Measurements from ENCODE around the gene IYD.
"Not testable (repeated sequence)": the region's sequence is repeated elsewhere in the genome, so short reads cannot be mapped to it uniquely, and the experiment has no call there.

The IYD gene

DNA sequence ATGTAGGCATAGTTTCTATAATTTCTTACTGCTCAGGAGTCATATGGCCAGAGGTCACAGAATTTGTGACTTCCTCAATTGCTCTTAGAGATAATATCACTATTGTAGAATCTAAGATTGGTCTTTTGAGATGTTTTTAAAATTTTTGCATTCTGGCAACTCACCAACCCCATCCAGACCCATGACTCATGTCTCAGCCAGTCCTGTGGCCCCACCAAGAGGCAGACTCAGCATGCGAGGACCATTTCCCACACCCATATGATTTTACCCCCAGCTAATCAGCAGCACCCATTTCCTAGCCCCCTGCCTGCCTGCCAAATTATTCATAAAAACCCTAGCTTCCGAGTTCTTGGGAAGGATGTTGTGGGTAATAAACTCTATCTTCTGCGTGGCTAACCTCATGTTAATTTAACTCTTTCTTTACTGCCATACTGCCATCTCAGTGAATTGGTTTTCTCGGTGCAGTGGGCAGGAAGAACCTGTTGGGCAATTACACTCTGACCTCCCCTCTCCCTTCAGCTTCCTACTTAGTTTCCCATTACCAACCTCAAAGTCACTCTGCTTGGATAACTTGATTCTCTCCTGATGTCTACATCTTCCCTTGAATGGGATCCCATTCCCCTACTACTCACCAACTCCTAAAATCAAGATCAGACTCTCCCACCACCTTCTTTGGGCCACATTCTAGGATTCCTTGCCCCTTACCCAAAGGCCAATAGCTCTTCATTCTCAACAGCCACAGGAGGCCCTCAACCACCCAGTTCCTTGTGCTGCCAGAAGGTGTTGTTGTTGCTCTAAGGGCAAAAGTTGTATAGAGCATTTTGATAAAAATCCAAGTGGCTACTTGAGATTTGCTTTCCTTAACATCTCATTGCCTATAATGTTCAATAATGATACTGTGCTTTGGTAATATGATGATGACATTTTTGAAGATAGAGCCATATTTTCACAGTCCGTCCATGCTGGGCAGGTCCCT is 16.2 kb upstream of the IYD start:
- DNase-seq: no peak

GRCh38 chr6:150353445-150353844 is 15.4 kb upstream of the IYD start:
- no peak for DNase-seq

DNA sequence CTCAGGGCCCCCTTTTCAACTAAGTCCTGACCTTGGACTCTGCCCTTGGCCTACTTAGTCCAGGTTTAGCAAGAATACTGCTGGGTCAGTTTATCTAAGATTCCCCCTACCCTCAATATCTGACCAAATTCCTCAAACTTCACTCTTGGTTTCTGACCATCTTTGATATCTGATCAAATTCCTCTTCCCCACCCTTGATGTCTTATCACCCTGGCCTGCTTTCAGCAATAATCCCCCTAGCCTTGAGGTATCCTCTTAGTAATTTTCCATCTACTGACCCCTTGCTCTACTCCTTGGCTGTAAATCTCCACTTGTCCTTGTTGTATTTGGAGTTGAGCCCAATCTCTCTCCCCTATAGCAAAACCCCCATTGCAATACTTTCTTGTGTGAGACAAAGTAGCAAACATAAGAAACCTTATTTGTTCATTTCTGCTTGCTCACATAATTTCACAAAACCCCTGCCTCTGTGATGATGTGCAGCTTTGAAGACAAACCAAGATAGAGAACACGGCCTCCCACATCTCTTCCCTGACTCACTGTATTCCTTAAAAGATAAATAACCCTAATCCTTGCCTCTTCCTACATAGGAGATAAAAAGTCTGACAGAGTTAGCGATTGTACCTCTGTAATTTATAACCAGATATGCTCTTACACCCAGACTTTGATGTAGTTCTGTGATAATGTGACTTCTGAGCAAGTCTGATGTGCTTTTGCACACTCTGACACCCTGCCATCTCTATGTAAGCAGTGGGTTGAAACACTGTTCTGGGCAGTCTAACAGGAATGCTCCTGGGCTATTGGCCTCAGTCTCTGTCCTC is 13.8 kb upstream of the IYD start:
- no peak for DNase-seq

- no peak for DNase-seq
Observed at GRCh38 chr6:150355932-150356331, 12.9 kb upstream of the IYD start.

DNA sequence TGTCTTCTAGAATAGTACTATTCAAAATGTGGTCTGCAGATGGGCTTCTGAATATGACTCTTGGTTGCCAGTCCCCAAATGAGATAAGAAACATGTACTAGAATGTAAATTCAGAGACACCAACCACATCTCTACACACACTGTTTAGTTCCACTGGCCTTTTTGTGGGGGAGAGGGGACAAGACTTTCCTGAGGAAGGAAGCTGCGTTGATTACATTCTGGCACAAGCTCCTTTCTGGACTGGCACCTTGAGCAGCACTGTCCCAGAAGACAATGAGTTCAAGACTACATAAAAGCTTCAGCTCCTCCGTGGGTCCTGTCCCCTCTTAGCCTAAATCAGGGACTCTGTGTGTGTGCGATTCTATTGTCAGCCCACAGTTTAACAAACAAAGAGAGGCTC is 6.9 kb upstream of the IYD start:
- DNase-seq: no peak

DNA sequence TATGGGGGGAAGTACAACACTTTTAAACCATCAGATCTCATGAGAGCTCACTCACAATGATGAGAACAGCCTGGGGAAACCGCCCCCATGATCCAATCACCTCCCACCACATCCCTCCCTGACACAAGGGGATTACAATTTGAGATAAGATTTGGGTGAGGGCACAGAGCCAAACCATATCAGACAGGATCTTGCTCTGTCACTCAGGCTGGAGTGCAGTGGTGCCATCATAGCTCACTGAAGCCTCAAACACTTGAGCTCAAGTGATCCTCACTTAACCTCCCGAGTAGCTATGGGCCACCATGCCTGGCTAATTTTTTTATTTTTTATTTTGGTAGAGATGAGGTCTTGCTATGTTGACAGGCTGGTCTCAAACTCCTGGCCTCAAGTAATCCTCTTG is 5.1 kb upstream of the IYD start:
- DNase-seq: no peak

GRCh38 chr6:150366118-150366778 is 2.6 kb upstream of the IYD start:
- no peak for DNase-seq

- no peak for DNase-seq
Observed at GRCh38 chr6:150369408-150369807, 596 bp downstream of the IYD start.

DNA sequence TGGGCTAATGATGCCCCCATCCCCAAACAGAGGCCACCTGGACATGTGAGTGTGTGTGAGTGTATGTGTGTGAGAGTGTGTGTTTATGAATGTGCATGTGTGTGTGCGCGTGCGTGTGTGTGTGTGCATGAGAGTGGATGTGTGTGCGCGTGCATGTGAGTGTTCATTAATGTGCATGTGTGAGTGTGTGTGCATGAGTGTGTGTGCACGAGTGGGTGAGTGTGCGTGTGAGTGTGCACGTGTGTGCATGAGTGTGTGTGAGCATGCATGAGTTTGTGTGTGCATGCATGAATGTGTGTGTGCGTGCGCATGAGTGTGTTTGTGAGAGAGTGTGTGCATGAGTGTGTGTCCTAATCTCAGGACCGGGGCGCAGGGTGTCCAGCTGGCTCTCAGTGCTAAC is 1.3 kb downstream of the IYD start:
- no peak for DNase-seq

GRCh38 chr6:150371356-150371755 is 2.5 kb downstream of the IYD start:
- DNase-seq: no peak

GRCh38 chr6:150372051-150372450 is 3.2 kb downstream of the IYD start:
- no peak for DNase-seq

DNA sequence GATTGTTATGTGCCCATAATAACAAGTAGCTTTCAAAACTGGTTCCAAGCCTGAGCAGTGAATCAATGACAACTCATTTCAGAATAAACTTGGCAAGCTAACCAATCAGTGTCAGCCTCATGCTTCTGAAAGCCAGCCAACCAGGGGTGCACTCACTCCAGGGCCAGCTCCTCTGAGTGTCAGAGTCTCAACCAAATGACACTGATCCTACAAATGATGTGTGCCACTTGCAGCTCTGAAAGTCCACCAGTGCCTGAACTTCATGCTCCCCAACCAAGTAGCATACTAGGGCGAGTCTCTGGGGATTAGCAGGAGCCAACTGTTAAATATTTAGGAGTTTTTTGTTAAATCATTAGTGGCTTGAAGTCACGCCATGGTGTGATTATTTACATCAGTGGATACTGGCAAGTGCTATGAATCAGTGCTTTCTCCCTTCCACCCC is 4.5 kb downstream of the IYD start:
- no peak for DNase-seq

DNA sequence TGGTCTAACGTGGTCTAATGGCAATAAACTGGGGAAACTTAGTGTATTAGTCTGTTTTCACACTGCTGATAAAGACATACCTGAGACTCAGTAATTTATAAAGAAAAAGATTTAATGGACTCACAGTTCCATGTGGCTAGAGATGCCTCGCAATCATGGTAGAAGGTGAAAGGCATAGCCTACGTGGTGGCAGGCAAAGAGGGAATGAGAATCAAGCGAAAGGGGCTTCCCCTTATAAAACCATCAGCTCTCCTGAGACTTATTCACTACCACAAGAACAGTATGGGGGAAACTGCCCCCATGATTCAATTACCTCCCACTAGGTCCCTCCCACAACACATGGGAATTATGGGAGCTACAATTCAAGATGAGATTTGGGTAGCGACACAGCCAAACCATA is 5.5 kb downstream of the IYD start:
- not testable (repeated sequence) for DNase-seq

DNA sequence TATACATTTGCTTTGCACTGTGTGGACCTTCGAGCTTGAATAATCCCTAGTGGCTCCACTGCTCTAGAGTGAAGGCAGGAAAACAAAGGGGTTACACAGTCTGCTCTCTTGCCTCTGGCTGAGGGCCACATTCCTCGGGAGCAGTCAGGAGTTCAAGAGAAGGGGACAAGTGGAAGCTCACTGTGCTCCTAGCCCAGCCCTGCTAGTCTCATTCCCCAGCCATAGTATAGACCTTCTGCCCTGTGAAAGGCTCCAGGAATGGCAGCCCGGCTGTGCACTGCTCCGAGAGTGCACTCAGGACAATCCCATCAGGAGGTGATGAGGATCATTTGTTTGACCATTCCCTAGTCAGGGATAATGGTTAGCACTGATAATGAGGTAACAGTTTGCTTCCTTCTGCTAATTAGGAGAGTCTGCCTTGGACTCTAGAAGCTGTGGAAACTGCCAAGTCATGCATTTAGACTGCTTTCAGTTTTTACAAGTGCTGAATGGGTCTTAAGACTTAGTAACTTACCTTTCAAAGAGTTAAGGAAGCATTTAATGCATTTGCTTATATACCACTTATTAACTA is 8.5 kb downstream of the IYD start:
- DNase-seq: no peak

- no peak for DNase-seq
Observed at GRCh38 chr6:150380256-150380655, 11.4 kb downstream of the IYD start.

- DNase-seq: no peak
Observed at GRCh38 chr6:150382171-150382570, 13.4 kb downstream of the IYD start.

- no peak for DNase-seq
Observed at GRCh38 chr6:150391414-150391813, 22.6 kb downstream of the IYD start.

DNA sequence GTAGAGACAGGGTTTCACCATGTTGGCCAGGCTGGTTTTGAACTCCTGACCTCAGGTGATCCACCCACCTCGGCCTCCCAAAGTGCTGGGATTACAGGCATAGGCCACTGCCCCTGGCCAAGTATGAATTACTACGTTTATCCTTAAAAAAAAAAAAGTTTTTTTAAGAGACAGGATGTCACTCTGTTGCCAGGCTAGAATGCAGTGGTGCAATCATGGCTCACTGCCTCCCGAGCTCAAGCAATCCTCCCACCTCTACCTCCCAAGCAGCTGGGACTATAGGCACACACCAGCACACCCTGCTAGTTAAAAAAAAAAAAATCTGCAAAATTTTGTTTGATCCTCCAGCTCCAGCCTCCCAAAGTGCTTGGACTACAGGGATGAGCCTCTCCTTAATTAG is 23.1 kb downstream of the IYD start:
- DNase-seq: no peak

GRCh38 chr6:150392452-150393220 is 23.8 kb downstream of the IYD start:
- DNase-seq: no peak

- DNase-seq: no peak
Observed at GRCh38 chr6:150394053-150394898, 25.5 kb downstream of the IYD start.

- DNase-seq: no peak
Observed at GRCh38 chr6:150394899-150395295, 26.1 kb downstream of the IYD start.
